Measurements from ENCODE around the gene PRICKLE1. TPM values are rescaled to one million over a fixed set of nuclear protein-coding genes. Genes with fewer than 3 reads are reported as not detected.

Gene PRICKLE1
- polyA plus RNA-seq, 4 donors, result 48.9 to 60.1 (median 55.8) TPM

GRCh38 chr12:42498549-42499247, 90.8 kb downstream of the PRICKLE1 start:
- DNase-seq (ENCODE audit: low read depth in 4 of 4, low spot score in 3 of 4), result no peak

GRCh38 chr12:42496886-42497285, 92.7 kb downstream of the PRICKLE1 start:
- no peak for DNase-seq (ENCODE audit: low read depth in 4 of 4, low spot score in 3 of 4)

- DNase-seq (ENCODE audit: low read depth in 4 of 4, low spot score in 3 of 4), result no peak
These were observed 94.3 kb downstream of the PRICKLE1 start for GRCh38 chr12:42495244-42495643.

- no peak for DNase-seq (ENCODE audit: low read depth in 4 of 4, low spot score in 3 of 4)
These were observed 97.3 kb downstream of the PRICKLE1 start for GRCh38 chr12:42492267-42492666.

- no peak for DNase-seq (ENCODE audit: low read depth in 4 of 4, low spot score in 3 of 4)
These were observed 99.2 kb downstream of the PRICKLE1 start for GRCh38 chr12:42490261-42490842.

- no peak for DNase-seq (ENCODE audit: low read depth in 4 of 4, low spot score in 3 of 4)
These were observed 103.1 kb downstream of the PRICKLE1 start for GRCh38 chr12:42486407-42486806.

- DNase-seq (ENCODE audit: low read depth in 4 of 4, low spot score in 3 of 4), result no peak
These were observed 103.7 kb downstream of the PRICKLE1 start for GRCh38 chr12:42485823-42486222.

- no peak for DNase-seq (ENCODE audit: low read depth in 4 of 4, low spot score in 3 of 4)
These were observed 104.5 kb downstream of the PRICKLE1 start for GRCh38 chr12:42484996-42485395.

GRCh38 chr12:42483521-42483790, 106.1 kb downstream of the PRICKLE1 start:
- DNase-seq (ENCODE audit: low read depth in 4 of 4, low spot score in 3 of 4), result peak in 1 of 4 donors; percentile 67

GRCh38 chr12:42482748-42483520, 106.6 kb downstream of the PRICKLE1 start:
- DNase-seq (ENCODE audit: low read depth in 4 of 4, low spot score in 3 of 4), result peak in 2 of 4 donors; percentile 75 to 88

GRCh38 chr12:42482041-42482747, 107.4 kb downstream of the PRICKLE1 start:
- no peak for DNase-seq (ENCODE audit: low read depth in 4 of 4, low spot score in 3 of 4)

GRCh38 chr12:42481368-42481767, 108.2 kb downstream of the PRICKLE1 start:
- DNase-seq (ENCODE audit: low read depth in 4 of 4, low spot score in 3 of 4), result no peak

- no peak for DNase-seq (ENCODE audit: low read depth in 4 of 4, low spot score in 3 of 4)
These were observed 111.6 kb downstream of the PRICKLE1 start for GRCh38 chr12:42477941-42478340.

- DNase-seq (ENCODE audit: low read depth in 4 of 4, low spot score in 3 of 4), result no peak
These were observed 114.4 kb downstream of the PRICKLE1 start for GRCh38 chr12:42475106-42475505.

- no peak for DNase-seq (ENCODE audit: low read depth in 4 of 4, low spot score in 3 of 4)
These were observed 115.2 kb downstream of the PRICKLE1 start for GRCh38 chr12:42474391-42474790.

GRCh38 chr12:42473561-42473960, 116.0 kb downstream of the PRICKLE1 start:
- DNase-seq (ENCODE audit: low read depth in 4 of 4, low spot score in 3 of 4), result no peak

- no peak for DNase-seq (ENCODE audit: low read depth in 4 of 4, low spot score in 3 of 4)
These were observed 116.4 kb downstream of the PRICKLE1 start for GRCh38 chr12:42473130-42473529.

- no peak for DNase-seq (ENCODE audit: low read depth in 4 of 4, low spot score in 3 of 4)
These were observed 117.2 kb downstream of the PRICKLE1 start for GRCh38 chr12:42472376-42472775.

GRCh38 chr12:42469355-42470175, 120.0 kb downstream of the PRICKLE1 start:
- DNase-seq (ENCODE audit: low read depth in 4 of 4, low spot score in 3 of 4), result no peak

GRCh38 chr12:42468921-42469320, 120.6 kb downstream of the PRICKLE1 start:
- DNase-seq (ENCODE audit: low read depth in 4 of 4, low spot score in 3 of 4), result no peak
